Osteocyte (in vitro differentiated cells): ENCODE data around the gene C10orf53. TPM values are rescaled to one million over a fixed set of nuclear protein-coding genes. Genes with fewer than 3 reads are reported as not detected.
A peak's percentile ranks its signal among the peaks of the same experiment; 100 is the strongest.
"Not testable (repeated sequence)": the region's sequence is repeated elsewhere in the genome, so short reads cannot be mapped to it uniquely, and the experiment has no call there.

Experiments used
- DNase-seq: peaks from one replicate; pipeline ENCODE4 v3.0.0; 2021; ENCODE audit warnings: mixed read lengths; ENCODE audit not compliant: unreplicated experiment; ENCODE audit errors: extremely low spot score
- H3K27ac Mint-ChIP-seq: one replicate; pipeline ENCODE4 v1.8.0; 2021; ENCODE audit warnings: mild to moderate bottlenecking, mixed read lengths; ENCODE audit not compliant: unreplicated experiment
- H3K27me3 Mint-ChIP-seq: one replicate; pipeline ENCODE4 v1.8.0; 2021; ENCODE audit warnings: mixed read lengths; ENCODE audit not compliant: unreplicated experiment
- H3K36me3 Mint-ChIP-seq: one replicate; pipeline ENCODE4 v1.8.0; 2021; ENCODE audit warnings: mixed read lengths; ENCODE audit not compliant: unreplicated experiment
- H3K4me1 Mint-ChIP-seq: one replicate; pipeline ENCODE4 v1.8.0; 2021; ENCODE audit warnings: mixed read lengths; ENCODE audit not compliant: unreplicated experiment
- H3K4me3 Mint-ChIP-seq: one replicate; pipeline ENCODE4 v1.8.0; 2021; ENCODE audit warnings: mild to moderate bottlenecking, moderate library complexity, mixed read lengths; ENCODE audit not compliant: unreplicated experiment
- H3K9me3 Mint-ChIP-seq: one replicate; pipeline ENCODE4 v1.8.0; 2021; ENCODE audit warnings: mixed read lengths; ENCODE audit not compliant: unreplicated experiment
- total RNA-seq: library from RNA; stranded (reverse); gene quantifications from 2 replicates; pipeline ENCODE4 v1.2.1, GENCODE V29; 2021
- TF ChIP-seq, protein P1 (sequence below): fragments of 200-600 bp; sonication (generic); IDR thresholded peaks from 2 replicates; pipeline ENCODE4 v1.5.0; 2021; ENCODE audit warnings: antibody characterized with exemption, mild to moderate bottlenecking, moderate library complexity

Gene C10orf53
- total RNA-seq, 1 donor from 2014 or later = not detected

DNA sequence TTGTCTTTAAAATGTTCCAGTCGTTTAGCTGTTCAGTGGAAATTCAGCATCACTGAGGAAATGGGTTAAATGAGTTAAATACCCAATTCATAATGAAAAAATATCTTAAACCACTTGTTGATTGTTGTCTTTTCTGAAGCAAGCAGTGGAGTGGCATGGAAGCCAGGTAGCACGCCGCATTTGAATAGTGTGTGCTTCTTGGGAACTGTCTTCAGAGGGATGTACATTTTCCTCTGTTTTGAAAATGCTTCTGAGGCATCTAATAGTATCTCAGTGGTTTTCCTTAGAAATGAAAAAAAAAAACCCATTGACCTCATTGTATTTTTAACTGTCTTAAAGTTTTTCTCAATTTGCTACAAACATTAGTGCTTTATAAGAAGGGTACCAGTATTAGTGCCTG, 28.1 kb downstream of the C10orf53 start:
- no peaks in the 10 kb centered on the region for H3K4me1 Mint-ChIP-seq
- DNase-seq = no peak
- TF ChIP-seq, protein P1, sequence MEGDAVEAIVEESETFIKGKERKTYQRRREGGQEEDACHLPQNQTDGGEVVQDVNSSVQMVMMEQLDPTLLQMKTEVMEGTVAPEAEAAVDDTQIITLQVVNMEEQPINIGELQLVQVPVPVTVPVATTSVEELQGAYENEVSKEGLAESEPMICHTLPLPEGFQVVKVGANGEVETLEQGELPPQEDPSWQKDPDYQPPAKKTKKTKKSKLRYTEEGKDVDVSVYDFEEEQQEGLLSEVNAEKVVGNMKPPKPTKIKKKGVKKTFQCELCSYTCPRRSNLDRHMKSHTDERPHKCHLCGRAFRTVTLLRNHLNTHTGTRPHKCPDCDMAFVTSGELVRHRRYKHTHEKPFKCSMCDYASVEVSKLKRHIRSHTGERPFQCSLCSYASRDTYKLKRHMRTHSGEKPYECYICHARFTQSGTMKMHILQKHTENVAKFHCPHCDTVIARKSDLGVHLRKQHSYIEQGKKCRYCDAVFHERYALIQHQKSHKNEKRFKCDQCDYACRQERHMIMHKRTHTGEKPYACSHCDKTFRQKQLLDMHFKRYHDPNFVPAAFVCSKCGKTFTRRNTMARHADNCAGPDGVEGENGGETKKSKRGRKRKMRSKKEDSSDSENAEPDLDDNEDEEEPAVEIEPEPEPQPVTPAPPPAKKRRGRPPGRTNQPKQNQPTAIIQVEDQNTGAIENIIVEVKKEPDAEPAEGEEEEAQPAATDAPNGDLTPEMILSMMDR = no peak
- no peak overlapping the region for H3K27ac Mint-ChIP-seq
- no peaks in the 10 kb centered on the region for H3K36me3 Mint-ChIP-seq
- peaks cover 6% of the 10 kb centered on the region for H3K9me3 Mint-ChIP-seq
- H3K4me3 Mint-ChIP-seq = no peak overlapping the region
- peaks cover 25% of the 10 kb centered on the region for H3K27me3 Mint-ChIP-seq

- TF ChIP-seq, protein P1 = no peak
- Mint-ChIP-seq H3K4me1 (no peaks in the 10 kb centered on the region), H3K27ac (no peak overlapping the region), H3K9me3 (peaks cover 12% of the 10 kb centered on the region), H3K36me3 (no peaks in the 10 kb centered on the region), H3K27me3 (peaks cover 9% of the 10 kb centered on the region), H3K4me3 (no peak overlapping the region)
- peak; percentile 51 for DNase-seq
Observed at GRCh38 chr10:49709934-49710333, 30.5 kb downstream of the C10orf53 start.

DNA sequence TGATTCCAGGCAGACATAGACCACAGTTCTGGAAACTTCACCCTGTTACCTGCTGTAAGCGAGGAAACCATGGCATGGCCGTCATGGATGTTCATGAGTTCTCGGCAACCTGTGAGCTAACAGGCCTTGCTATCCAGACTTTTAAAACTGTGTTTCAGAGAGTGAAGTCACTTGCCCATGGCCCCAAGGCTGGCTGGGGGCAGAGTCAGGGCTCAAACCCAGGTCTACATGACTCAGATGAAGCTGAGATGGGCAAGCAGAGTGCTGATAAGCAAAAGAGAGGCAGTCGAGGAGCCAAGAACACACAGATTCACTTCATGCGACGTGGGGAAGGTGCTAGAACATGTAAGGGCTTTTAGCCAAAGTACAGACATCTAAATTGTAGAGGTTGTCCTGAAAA, 31.5 kb downstream of the C10orf53 start:
- Mint-ChIP-seq H3K4me3 (no peak overlapping the region), H3K4me1 (no peaks in the 10 kb centered on the region), H3K27ac (no peak overlapping the region), H3K36me3 (no peaks in the 10 kb centered on the region), H3K27me3 (peaks cover 11% of the 10 kb centered on the region), H3K9me3 (peaks cover 7% of the 10 kb centered on the region)
- TF ChIP-seq, protein P1 = no peak
- peak; percentile 57 for DNase-seq

- TF ChIP-seq, protein P1 = no peak
- peaks cover 7% of the 10 kb centered on the region for H3K9me3 Mint-ChIP-seq
- H3K36me3 Mint-ChIP-seq = no peaks in the 10 kb centered on the region
- no peak overlapping the region for H3K4me3 Mint-ChIP-seq
- peaks cover 11% of the 10 kb centered on the region for H3K27me3 Mint-ChIP-seq
- DNase-seq = no peak
- no peaks in the 10 kb centered on the region for H3K4me1 Mint-ChIP-seq
- no peak overlapping the region for H3K27ac Mint-ChIP-seq
Observed at GRCh38 chr10:49711481-49711880, 32.0 kb downstream of the C10orf53 start.

DNA sequence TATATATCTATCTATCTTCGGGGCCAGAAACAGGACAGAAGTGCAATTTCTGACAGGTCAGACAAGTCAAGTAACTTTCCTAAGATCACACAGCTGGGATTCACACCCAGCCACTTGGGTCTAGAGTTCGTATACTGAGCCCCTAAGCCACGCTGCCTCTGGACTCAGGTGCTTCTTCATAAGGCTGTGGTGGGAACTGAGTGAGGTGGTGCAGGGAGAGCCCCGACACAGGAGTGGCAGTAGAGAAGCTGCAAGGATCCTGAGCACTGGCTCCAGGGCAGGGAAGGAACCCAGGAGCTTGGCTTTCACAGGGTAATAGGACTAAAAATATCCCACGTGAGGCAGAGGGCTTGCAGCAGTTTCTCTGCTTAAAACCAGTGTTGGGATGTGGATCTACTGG, 33.8 kb downstream of the C10orf53 start:
- Mint-ChIP-seq H3K4me1 (no peaks in the 10 kb centered on the region), H3K9me3 (peaks cover 7% of the 10 kb centered on the region), H3K27me3 (peaks cover 16% of the 10 kb centered on the region), H3K27ac (no peak overlapping the region), H3K4me3 (no peak overlapping the region), H3K36me3 (no peaks in the 10 kb centered on the region)
- TF ChIP-seq, protein P1 = no peak
- peak; percentile 66 for DNase-seq

GRCh38 chr10:49715157-49715556, 35.7 kb downstream of the C10orf53 start:
- DNase-seq, H3K36me3 Mint-ChIP-seq, H3K4me1 Mint-ChIP-seq, H3K9me3 Mint-ChIP-seq, H3K4me3 Mint-ChIP-seq, H3K27ac Mint-ChIP-seq: not testable (repeated sequence)
- peaks cover 15% of the 10 kb centered on the region for H3K27me3 Mint-ChIP-seq
